Measurements from ENCODE around the gene ANKZF1. TPM values are rescaled to one million over a fixed set of nuclear protein-coding genes. Genes with fewer than 3 reads are reported as not detected.

Gene ANKZF1
- 15.1 and 20.7 TPM in 2 replicates for total RNA-seq

GRCh38 chr2:219229305-219230058 is at the start of gene ANKZF1, which contains the start of gene ATG9A:
ANKZF1 (plus strand) TSS chr2:219229806; CDS start chr2:219230258, 452 bp downstream.
ATG9A (minus strand) TSS chr2:219229636; CDS start chr2:219228024, 1,612 bp downstream.

GRCh38 chr2:219206328-219207133 is 23.1 kb upstream of the ANKZF1 start, which contains the start of gene ZFAND2B:
ZFAND2B (plus strand) TSS chr2:219206782; CDS start chr2:219206988, 206 bp downstream.

GRCh38 chr2:219218732-219219701 is 10.6 kb upstream of the ANKZF1 start, which contains the start of gene ABCB6:
ABCB6 (minus strand) TSS chr2:219218958; CDS start chr2:219218673, 285 bp downstream.

GRCh38 chr2:219245148-219245898 is 15.7 kb downstream of the ANKZF1 start, which contains the start of the genes GLB1L and STK16:
GLB1L (minus strand) TSS chr2:219245444; CDS start chr2:219243573, 1,871 bp downstream.
STK16 (plus strand) TSS chr2:219245479; CDS start chr2:219246000, 521 bp downstream.

GRCh38 chr2:219252900-219253752 is 23.5 kb downstream of the ANKZF1 start, which contains the start of gene TUBA4B:
TUBA4B (plus strand) TSS chr2:219253243; CDS start chr2:219253408, 165 bp downstream.

GRCh38 chr2:219253753-219254589 is 24.4 kb downstream of the ANKZF1 start, which contains the start of gene TUBA4A:
TUBA4A (minus strand) TSS chr2:219253918; CDS start chr2:219253858, 60 bp downstream.

GRCh38 chr2:219279151-219279915 is 49.7 kb downstream of the ANKZF1 start, which contains the start of gene DNAJB2:
DNAJB2 (plus strand) TSS chr2:219279366; CDS start chr2:219279834, 468 bp downstream.

Other genes starting within 250 kb of the ANKZF1 start
- gene FEV, start 244.6 kb upstream of the ANKZF1 start, total RNA-seq: not detected in 2 replicates
- gene CRYBA2, start 236.4 kb upstream of the ANKZF1 start, total RNA-seq: not detected in 2 replicates
- gene CFAP65, start 188.3 kb upstream of the ANKZF1 start, total RNA-seq: 0.20 TPM in 1 of 2 replicates, not detected in the other
- not detected in 2 replicates for gene IHH, start 168.9 kb upstream of the ANKZF1 start, total RNA-seq
- 21.3 and 21.7 TPM in 2 replicates for gene NHEJ1, start 69.0 kb upstream of the ANKZF1 start, total RNA-seq
- 0.73 and 1.8 TPM in 2 replicates for gene SLC23A3, start 59.8 kb upstream of the ANKZF1 start, total RNA-seq
- gene CNPPD1, start 52.9 kb upstream of the ANKZF1 start, total RNA-seq: 17.0 and 18.0 TPM in 2 replicates
- gene RETREG2, start 51.5 kb upstream of the ANKZF1 start, total RNA-seq: 55.9 and 59.6 TPM in 2 replicates
- gene ZFAND2B, start 23.0 kb upstream of the ANKZF1 start, total RNA-seq: 19.4 and 21.3 TPM in 2 replicates
- gene ABCB6, start 10.8 kb upstream of the ANKZF1 start, total RNA-seq: 30.9 and 40.1 TPM in 2 replicates
- gene ATG9A, start 170 bp upstream of the ANKZF1 start, total RNA-seq: 44.2 and 50.3 TPM in 2 replicates
- 7.3 and 15.2 TPM in 2 replicates for gene GLB1L, start 15.6 kb downstream of the ANKZF1 start, total RNA-seq
- gene STK16, start 15.7 kb downstream of the ANKZF1 start, total RNA-seq: 26.4 and 27.2 TPM in 2 replicates
- not detected in 2 replicates for gene TUBA4B, start 23.4 kb downstream of the ANKZF1 start, total RNA-seq
- 9.2 and 17.6 TPM in 2 replicates for gene TUBA4A, start 24.1 kb downstream of the ANKZF1 start, total RNA-seq
- gene DNAJB2, start 49.6 kb downstream of the ANKZF1 start, total RNA-seq: 20.7 and 22.4 TPM in 2 replicates
- 0.98 and 1.5 TPM in 2 replicates for gene PTPRN, start 79.6 kb downstream of the ANKZF1 start, total RNA-seq
- gene RESP18, start 102.9 kb downstream of the ANKZF1 start, total RNA-seq: not detected in 2 replicates
- gene DNPEP, start 158.1 kb downstream of the ANKZF1 start, total RNA-seq: 63.9 and 69.4 TPM in 2 replicates
- gene DES, start 188.6 kb downstream of the ANKZF1 start, total RNA-seq: 0.39 and 0.73 TPM in 2 replicates
- gene SPEG, start 205.0 kb downstream of the ANKZF1 start, total RNA-seq: 11.5 and 15.4 TPM in 2 replicates